SK-N-DZ (cell line): Measurements from ENCODE around the gene SCLT1.

Source experiments
- DNase-seq: peaks from one replicate; pipeline ENCODE4 v3.0.0-alpha.2; 2015; ENCODE audit warnings: low spot score

Gene SCLT1

DNA sequence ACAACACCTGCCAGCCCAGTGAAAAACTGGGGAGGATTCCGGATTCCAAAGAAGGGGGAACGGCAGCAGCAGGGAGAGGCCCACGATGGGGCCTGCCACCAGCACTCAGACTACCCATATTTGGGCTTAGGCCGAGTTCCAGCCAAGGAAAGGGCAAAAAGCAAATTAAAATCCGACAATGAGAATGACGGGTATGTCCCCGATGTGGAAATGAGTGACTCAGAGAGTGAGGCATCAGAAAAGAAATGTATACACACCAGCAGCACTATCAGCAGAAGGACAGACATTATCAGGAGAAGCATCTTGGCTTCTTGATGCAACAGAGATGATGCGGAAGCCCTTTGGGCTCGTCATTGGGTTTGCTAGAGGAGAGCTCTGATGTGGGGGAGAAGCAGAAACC, 221.4 kb downstream of the SCLT1 start:
- DNase-seq: no peak

- DNase-seq: no peak
Observed at GRCh38 chr4:128869776-128870509, 223.4 kb downstream of the SCLT1 start.

DNA sequence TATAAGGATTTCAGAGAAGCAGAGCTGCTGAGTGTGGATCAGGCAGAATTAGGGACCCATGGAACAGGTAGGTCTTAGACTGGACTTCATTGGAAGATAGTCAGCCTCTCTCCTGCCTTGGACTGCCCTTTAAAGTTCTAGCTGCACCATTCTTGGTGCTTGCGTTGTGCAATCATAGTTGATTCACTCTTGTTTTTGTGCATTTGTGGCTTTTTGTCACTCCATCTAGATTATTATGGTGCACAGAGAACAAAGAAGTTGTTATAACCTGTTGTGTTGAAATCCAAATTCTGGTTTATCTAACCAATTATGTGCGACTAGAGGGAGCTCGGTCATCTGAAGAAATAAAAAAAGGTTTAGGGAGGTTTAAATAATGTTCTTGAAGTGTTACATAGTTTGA, 224.6 kb downstream of the SCLT1 start:
- DNase-seq: no peak

- DNase-seq: no peak
Observed at GRCh38 chr4:128866691-128867090, 226.6 kb downstream of the SCLT1 start.

GRCh38 chr4:128866269-128866668, 227.1 kb downstream of the SCLT1 start:
- DNase-seq: no peak

DNA sequence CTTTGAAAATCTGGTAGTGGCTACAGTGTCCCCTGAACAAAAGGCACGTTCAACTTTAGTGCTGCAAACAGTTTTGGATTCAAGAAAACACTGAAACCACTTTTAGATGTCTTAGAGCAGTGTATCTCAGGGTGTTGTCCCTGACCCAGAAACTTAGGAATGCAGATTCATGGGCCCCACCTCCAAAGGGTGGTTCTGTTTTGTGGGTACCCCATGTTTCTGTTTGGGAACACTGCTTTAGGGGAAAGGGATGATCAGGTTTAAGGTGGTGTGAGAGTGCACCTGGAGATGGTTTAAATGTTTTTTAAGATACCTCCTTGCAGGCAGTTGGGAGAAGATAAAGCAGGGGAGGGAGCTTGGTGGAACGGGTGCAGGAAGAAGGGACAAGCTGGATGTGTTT, 228.2 kb downstream of the SCLT1 start:
- DNase-seq: no peak

DNA sequence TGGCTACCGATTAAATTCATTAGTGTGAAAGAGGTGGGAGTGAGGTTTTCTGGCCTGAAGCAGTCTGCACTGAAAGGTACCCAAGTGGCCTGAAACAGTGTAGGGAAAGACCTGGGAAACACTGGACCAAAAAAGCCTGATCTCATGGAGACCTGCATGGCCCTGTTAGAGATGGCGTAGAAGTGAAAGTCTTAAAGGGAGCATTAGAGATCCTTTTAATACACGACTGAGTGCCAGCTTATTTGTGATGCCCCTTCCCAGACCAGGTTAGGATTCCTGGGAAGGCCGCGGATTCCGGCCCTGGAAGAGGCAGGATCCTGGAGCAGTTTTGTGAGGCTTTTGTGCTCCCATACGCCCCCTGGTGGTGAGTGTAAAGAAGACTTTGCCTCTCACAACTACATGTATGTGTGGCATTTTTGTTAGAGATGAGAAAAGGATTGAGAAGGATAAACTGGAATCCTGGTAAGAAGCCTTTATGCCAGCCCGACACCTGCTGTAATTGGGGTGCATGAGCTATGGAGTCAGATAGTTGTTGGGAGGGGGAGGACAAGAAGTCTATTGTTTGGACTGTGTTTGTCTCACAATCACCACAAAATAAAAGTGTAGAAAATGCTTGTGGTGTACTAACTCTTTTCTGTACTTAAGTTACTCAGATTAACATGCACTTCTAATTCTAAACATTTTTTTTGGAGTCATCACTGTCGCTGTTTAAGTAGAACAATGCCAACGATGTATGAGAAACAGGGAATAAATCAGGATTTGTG, 229.8 kb downstream of the SCLT1 start:
- DNase-seq: peak; percentile 65

GRCh38 chr4:128862608-128863311, 230.6 kb downstream of the SCLT1 start:
- DNase-seq: no peak

- no peak for DNase-seq
Observed at GRCh38 chr4:128861856-128862518, 231.4 kb downstream of the SCLT1 start.

GRCh38 chr4:128859887-128860677, 233.3 kb downstream of the SCLT1 start:
- DNase-seq: no peak

DNA sequence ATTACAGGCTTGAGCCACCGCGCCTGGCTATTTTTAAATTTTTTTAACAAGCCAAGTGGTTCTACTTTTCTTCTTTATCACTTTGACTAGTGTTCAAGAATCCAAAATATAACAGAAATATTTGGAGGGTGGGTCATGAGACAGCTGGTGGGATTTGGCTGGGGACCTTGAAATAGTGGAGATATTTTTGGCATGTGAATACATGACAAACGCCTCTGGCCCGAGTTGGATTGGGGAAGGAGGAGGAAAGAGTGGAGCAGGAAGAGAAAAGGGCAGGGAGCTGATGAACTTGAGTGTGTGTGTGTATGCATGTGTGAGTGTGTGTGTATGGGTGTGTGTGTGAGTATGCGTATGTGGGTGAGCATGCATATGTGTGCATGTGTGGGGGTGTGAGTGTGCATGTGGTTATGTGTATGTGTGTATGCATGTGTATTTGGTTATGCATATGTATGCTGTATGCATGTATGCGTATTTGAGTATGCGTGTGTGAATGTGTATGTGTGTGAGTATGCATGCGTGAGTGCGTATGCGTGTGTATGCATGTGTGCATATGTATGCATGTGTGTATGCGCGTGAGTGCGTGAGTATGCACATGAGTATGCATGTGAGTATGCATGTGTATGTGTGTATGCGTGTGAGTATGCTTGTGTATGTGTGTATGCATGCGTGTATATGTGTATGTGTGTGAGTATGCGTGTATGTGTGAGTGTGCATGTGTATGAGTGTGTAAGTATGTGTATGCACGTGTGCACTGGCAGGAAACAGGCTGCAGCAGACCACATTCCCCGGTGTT, 234.3 kb downstream of the SCLT1 start:
- DNase-seq: no peak

DNA sequence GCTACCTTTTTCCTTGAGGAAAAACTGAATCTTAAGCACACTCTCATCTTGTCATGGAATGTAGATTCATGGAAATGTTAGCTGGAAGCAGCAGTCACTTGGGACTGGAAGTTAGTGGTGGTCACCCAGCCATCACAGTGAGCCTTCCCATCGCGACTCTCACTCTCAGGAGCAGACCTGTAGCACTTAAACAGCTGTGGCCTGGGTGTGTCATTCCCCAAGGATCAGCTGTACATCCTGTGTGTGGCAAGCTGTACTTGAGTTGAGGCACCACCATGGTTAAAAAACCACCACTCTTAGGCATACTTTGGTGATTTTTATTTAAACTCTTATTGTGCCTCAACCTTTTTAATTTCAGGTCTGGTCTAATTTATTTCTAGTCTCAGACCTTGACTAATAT, 237.1 kb downstream of the SCLT1 start:
- no peak for DNase-seq

- DNase-seq: no peak
Observed at GRCh38 chr4:128855621-128856020, 237.7 kb downstream of the SCLT1 start.

DNA sequence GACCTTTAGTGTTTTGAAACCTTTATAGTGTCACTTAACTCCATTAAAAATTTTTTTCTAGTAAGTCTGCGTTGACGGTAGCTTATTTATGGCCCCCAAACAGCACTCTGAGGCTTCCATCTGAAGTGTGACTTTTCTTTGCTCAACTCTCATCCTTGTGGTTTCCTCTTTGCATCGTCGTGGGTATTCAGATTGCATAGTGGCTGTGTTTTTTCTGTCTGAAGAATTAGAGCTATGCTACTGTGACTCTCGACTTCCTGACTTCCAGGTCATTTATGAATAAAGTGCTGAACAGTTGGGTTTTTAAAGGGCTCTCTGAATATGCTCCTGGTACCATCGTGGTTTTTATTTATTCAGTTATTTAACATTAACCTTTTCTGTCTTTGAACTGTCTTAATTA, 238.9 kb downstream of the SCLT1 start:
- no peak for DNase-seq

DNA sequence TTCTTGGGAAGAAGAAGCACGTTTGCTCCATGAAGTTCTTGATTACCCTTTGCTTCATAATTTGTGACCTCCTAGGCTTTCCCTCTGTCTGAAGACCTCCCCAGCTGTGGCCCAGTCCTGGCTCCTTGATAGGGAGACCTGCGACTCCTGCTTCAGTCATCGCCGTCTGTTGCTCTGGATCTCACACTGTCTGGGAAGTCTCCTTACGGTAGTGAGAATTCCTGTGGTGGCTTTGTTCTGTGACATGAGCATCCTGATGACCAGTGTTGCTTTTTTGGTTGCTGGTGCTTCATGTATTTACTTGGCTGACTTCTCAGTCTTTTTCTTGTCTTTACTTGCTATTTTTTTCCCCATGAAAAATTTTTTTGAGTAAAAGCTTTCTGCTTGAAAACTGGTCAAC, 239.6 kb downstream of the SCLT1 start:
- DNase-seq: no peak

GRCh38 chr4:128850252-128850651, 243.1 kb downstream of the SCLT1 start:
- no peak for DNase-seq

DNA sequence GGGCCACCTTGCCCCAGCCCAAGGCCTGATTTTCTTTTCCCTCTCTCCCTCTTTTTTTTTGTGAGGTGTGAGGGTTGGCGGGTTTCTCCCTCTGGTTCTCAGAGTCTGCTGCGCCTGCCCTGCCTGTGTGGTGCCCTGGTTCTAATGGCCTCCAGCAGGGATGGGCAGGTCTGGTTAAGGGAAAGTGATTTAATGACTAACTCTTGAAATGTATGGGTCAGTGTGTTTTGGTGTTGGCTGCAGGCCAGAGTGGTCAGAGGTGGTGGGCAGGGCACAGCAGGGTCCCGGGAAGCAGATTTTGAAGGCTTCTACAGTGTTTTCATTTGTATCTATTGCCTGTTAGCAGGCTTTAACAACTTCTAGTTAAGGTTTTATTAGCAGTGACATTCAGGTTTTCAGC, 244.9 kb downstream of the SCLT1 start:
- no peak for DNase-seq

DNA sequence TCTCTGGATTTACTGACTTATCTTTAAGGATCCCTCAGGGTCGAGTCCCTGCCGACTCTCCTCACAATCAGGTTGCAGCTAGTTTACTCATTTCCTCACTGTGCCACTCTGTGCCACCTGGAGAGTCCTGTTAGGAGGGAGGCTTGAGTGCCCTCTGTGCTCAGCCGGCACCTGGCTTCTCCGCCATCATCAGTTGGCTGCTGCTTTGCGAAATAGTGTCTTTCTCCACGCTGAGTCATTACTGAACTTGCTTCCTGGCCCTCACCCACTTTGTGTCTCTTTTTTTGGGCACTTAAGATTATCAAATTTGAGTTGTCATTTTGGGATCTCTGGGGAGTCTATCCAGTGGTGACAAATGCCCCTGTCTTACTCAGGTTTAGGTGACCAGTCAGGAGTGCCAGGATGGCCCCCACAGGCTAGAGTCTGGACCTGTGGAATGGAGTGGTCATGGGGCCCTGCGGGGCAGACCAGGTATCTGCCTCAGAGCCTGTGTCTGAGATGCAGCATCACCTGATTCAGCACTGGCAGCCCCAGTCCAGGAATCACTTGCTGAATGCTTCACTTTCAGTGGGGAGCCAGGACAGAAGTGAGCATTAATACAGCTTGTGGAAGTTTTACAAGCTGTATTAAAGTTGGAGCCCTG, 246.1 kb downstream of the SCLT1 start:
- DNase-seq: no peak

GRCh38 chr4:128846063-128846462, 247.3 kb downstream of the SCLT1 start:
- no peak for DNase-seq

GRCh38 chr4:128844931-128845330, 248.4 kb downstream of the SCLT1 start:
- no peak for DNase-seq
